B cell (primary cell): Measurements from ENCODE around the gene CNGA2.

Source experiments
- EZH2 ChIP-seq: IDR thresholded peaks from 2 replicates; pipeline ENCODE4 v1.6.1; 2012; ENCODE audit warnings: borderline replicate concordance, low read depth, mild to moderate bottlenecking, moderate library complexity, low read length; ENCODE audit not compliant: insufficient read depth, poor library complexity, severe bottlenecking
- TF ChIP-seq, protein P1 (sequence below): fragments of 200-600 bp; IDR thresholded peaks from one replicate; pipeline ENCODE4 v1.8.0; 2022; ENCODE audit warnings: antibody characterized with exemption, mild to moderate bottlenecking

GRCh38 chrX:151753313-151754046 lies 18.9 kb downstream of the CNGA2 start:
- TF ChIP-seq, protein P1, sequence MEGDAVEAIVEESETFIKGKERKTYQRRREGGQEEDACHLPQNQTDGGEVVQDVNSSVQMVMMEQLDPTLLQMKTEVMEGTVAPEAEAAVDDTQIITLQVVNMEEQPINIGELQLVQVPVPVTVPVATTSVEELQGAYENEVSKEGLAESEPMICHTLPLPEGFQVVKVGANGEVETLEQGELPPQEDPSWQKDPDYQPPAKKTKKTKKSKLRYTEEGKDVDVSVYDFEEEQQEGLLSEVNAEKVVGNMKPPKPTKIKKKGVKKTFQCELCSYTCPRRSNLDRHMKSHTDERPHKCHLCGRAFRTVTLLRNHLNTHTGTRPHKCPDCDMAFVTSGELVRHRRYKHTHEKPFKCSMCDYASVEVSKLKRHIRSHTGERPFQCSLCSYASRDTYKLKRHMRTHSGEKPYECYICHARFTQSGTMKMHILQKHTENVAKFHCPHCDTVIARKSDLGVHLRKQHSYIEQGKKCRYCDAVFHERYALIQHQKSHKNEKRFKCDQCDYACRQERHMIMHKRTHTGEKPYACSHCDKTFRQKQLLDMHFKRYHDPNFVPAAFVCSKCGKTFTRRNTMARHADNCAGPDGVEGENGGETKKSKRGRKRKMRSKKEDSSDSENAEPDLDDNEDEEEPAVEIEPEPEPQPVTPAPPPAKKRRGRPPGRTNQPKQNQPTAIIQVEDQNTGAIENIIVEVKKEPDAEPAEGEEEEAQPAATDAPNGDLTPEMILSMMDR: no peak
- TF ChIP-seq EZH2: no peak
